MV-4-11 (cell line): ENCODE measurements around the gene LRMDA.
"Not testable (repeated sequence)": the region's sequence is repeated elsewhere in the genome, so short reads cannot be mapped to it uniquely, and the experiment has no call there.

ENCODE experiments used
- DNase-seq: peaks from one replicate; lab custom pipeline; 2025; lab: John Stamatoyannopoulos, UW

The LRMDA gene

GRCh38 chr10:76125900-76126299 lies 694.5 kb downstream of the LRMDA start:
- DNase-seq = no peak

GRCh38 chr10:76126607-76127527 lies 695.4 kb downstream of the LRMDA start:
- peak; percentile 86 for DNase-seq

GRCh38 chr10:76127984-76128589 lies 696.7 kb downstream of the LRMDA start:
- DNase-seq = no peak

- no peak for DNase-seq
These were observed 697.8 kb downstream of the LRMDA start for GRCh38 chr10:76129213-76129612.

GRCh38 chr10:76130892-76131291 lies 699.5 kb downstream of the LRMDA start:
- no peak for DNase-seq

- DNase-seq = no peak
These were observed 702.3 kb downstream of the LRMDA start for GRCh38 chr10:76133597-76134255.

- no peak for DNase-seq
These were observed 705.5 kb downstream of the LRMDA start for GRCh38 chr10:76136961-76137360.

- DNase-seq = no peak
These were observed 706.9 kb downstream of the LRMDA start for GRCh38 chr10:76138286-76138685.

GRCh38 chr10:76138906-76139305 lies 707.5 kb downstream of the LRMDA start:
- no peak for DNase-seq

GRCh38 chr10:76139431-76139830 lies 708.0 kb downstream of the LRMDA start:
- DNase-seq = no peak

- no peak for DNase-seq
These were observed 710.0 kb downstream of the LRMDA start for GRCh38 chr10:76141376-76141775.

- DNase-seq = not testable (repeated sequence)
These were observed 716.8 kb downstream of the LRMDA start for GRCh38 chr10:76148217-76148616.

- no peak for DNase-seq
These were observed 717.8 kb downstream of the LRMDA start for GRCh38 chr10:76149182-76149581.

GRCh38 chr10:76149602-76150138 lies 718.2 kb downstream of the LRMDA start:
- no peak for DNase-seq

GRCh38 chr10:76150139-76150875 lies 718.9 kb downstream of the LRMDA start:
- no peak for DNase-seq

GRCh38 chr10:76150876-76151288 lies 719.5 kb downstream of the LRMDA start:
- DNase-seq = no peak

GRCh38 chr10:76152186-76152585 lies 720.8 kb downstream of the LRMDA start:
- DNase-seq = no peak

GRCh38 chr10:76155961-76156360 lies 724.5 kb downstream of the LRMDA start:
- no peak for DNase-seq

- no peak for DNase-seq
These were observed 729.2 kb downstream of the LRMDA start for GRCh38 chr10:76160446-76161300.

- no peak for DNase-seq
These were observed 729.8 kb downstream of the LRMDA start for GRCh38 chr10:76161301-76161582.

GRCh38 chr10:76168437-76168836 lies 737.0 kb downstream of the LRMDA start:
- no peak for DNase-seq
